Right atrium auricular region (tissue), 2 donors: ENCODE measurements around the gene LHPP. TPM values are rescaled to one million over a fixed set of nuclear protein-coding genes. Genes with fewer than 3 reads are reported as not detected.

ENCODE experiments used
- DNase-seq: peaks from one replicate; pipeline ENCODE4 v3.0.0-alpha.2; 2019; ENCODE audit warnings: low spot score
- H3K27ac ChIP-seq, 2 donors: fragments of 200-600 bp; sonication (generic); 1 replicate in 1 of 2; 2 replicates in 1 of 2; pipeline ENCODE4 v1.5.1; 2016 to 2019
- H3K27me3 ChIP-seq, 2 donors: fragments of 200-600 bp; sonication (generic); one replicate each; pipeline versions ENCODE4 v1.5.1 to v1.6.0; 2017 to 2019
- H3K36me3 ChIP-seq: fragments of 200-600 bp; sonication (generic); one replicate; pipeline ENCODE4 v1.5.1; 2016
- H3K4me1 ChIP-seq, 2 donors: fragments of 200-600 bp; sonication (generic); one replicate each; pipeline versions ENCODE4 v1.5.1 to v1.6.0; 2017 to 2019
- H3K4me3 ChIP-seq, 2 donors: fragments of 200-600 bp; sonication (generic); 1 replicate in 1 of 2; 2 replicates in 1 of 2; pipeline ENCODE4 v1.5.1; 2017 to 2019; ENCODE audit warnings: mild to moderate bottlenecking in 1 of 2, moderate library complexity in 1 of 2
- H3K9me3 ChIP-seq, 2 donors: fragments of 200-600 bp; sonication (generic); one replicate each; pipeline ENCODE4 v1.5.1; 2019
- CTCF ChIP-seq, 2 donors: fragments of 200-600 bp; sonication (generic); IDR thresholded peaks; one replicate each; pipeline ENCODE4 v1.5.1; 2019; ENCODE audit warnings: antibody characterized with exemption in 2 of 2
- total RNA-seq, 2 donors: library from RNA; depleted of rRNA; stranded (reverse); fragments of >200 nt; gene quantifications; one replicate each; pipeline ENCODE4 v1.1.0, GENCODE V29; 2016

The LHPP gene
- total RNA-seq, 2 donors from 2014 or later = 10.3 to 23.7 TPM

DNA sequence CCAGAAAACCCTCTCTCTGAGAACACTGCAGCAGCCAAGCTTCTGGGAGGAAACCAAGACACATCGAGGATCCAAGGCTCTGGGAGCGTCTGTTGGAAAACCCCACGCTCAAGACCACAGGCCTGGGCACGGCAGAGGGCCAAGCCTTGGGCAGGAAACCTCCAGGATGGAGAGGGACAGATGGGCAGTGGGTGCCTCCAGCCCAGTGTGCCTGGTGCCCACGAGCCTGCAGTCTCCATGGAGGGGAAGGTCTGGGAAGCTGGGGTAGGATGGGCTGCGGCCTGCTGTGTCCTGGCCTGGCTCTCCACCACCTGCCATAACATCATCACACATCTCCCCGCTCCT, 186.5 kb downstream of the LHPP start:
- peaks cover 0 to 97% of the 10 kb centered on the region in 2 donors for H3K4me1 ChIP-seq
- TF ChIP-seq CTCF (IDR thresholded peaks at IDR 0.05) = no peak
- no peaks in the 10 kb centered on the region for H3K9me3 ChIP-seq
- H3K4me3 ChIP-seq = no peak overlapping the region
- no peaks in the 10 kb centered on the region for H3K27me3 ChIP-seq
- H3K36me3 ChIP-seq = no peaks in the 10 kb centered on the region
- peak overlapping the region; percentile 55 to 70 for H3K27ac ChIP-seq
- no peak for DNase-seq

GRCh38 chr10:124648738-124649137, 187.1 kb downstream of the LHPP start:
- DNase-seq = no peak
- no peaks in the 10 kb centered on the region for H3K9me3 ChIP-seq
- no peaks in the 10 kb centered on the region for H3K27me3 ChIP-seq
- peaks cover 0 to 97% of the 10 kb centered on the region in 2 donors for H3K4me1 ChIP-seq
- H3K36me3 ChIP-seq = no peaks in the 10 kb centered on the region
- TF ChIP-seq CTCF (IDR thresholded peaks at IDR 0.05) = no peak
- peak overlapping the region; percentile 55 to 70 for H3K27ac ChIP-seq
- H3K4me3 ChIP-seq = no peak overlapping the region

- H3K4me3 ChIP-seq = no peak overlapping the region
- no peak for DNase-seq
- peak overlapping the region; percentile 55 to 70 for H3K27ac ChIP-seq
- H3K36me3 ChIP-seq = no peaks in the 10 kb centered on the region
- H3K27me3 ChIP-seq = no peaks in the 10 kb centered on the region
- TF ChIP-seq CTCF (IDR thresholded peaks at IDR 0.05) = peak in 1 of 2 donors; percentile 18
- peaks cover 0 to 97% of the 10 kb centered on the region in 2 donors for H3K4me1 ChIP-seq
- no peaks in the 10 kb centered on the region for H3K9me3 ChIP-seq
These were observed 187.6 kb downstream of the LHPP start for GRCh38 chr10:124649214-124649613.

DNA sequence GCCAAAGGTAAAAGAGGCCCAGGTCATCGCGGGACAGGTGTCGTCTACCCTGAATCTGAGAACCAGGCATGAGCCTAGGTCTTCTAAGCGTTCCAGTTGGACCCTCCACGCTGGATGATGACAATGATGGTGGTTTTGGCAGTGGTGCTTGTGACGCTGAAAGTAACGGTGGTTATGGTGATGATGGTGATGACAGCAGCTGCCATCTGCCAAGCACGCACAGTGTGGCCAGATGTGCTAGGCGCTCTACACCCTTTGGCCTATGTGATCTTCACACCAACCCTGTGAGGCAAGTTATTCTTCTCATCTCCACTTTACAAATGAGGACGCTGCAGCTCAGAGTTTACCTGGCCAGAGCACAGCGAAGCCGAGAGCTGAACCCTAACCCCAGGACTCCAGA, 188.6 kb downstream of the LHPP start:
- DNase-seq = no peak

GRCh38 chr10:124650820-124651401, 189.3 kb downstream of the LHPP start:
- Histone ChIP-seq H3K27me3 (no peaks in the 10 kb centered on the region), H3K4me1 (peaks cover 0 to 91% of the 10 kb centered on the region in 2 donors), H3K4me3 (no peak overlapping the region), H3K9me3 (no peaks in the 10 kb centered on the region), H3K27ac (no peak overlapping the region), H3K36me3 (no peaks in the 10 kb centered on the region)
- DNase-seq = no peak
- TF ChIP-seq CTCF (IDR thresholded peaks at IDR 0.05) = no peak

More for the DNA sequence above, 188.6 kb downstream of the LHPP start:
- Histone ChIP-seq H3K27me3 (no peaks in the 10 kb centered on the region), H3K4me1 (peaks cover 0 to 97% of the 10 kb centered on the region in 2 donors), H3K27ac (no peak overlapping the region), H3K4me3 (no peak overlapping the region), H3K9me3 (no peaks in the 10 kb centered on the region), H3K36me3 (no peaks in the 10 kb centered on the region)
- TF ChIP-seq CTCF (IDR thresholded peaks at IDR 0.05) = no peak

DNA sequence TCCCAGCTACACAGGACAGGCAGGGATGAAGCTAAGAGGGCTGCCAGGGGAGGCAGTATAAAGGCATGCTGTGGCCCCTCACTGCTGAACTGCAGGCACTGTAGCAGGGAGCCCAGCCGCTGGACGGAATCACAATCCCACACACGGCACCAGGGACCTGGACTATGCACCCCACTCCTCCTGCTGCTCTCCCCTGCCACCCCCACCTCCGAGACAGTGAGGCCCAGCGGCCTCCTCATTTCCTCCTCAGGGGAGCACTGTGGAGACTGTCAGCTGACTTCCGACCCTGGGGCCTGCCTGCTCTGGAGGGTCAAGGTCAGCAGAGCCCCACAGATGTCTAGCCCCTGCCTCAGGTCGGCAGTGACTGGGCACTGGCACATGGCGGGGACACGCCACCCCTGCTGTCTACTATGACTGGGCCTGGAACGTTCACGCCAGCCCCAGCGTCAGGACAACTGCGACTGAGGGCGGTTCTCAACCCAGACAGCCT, 189.8 kb downstream of the LHPP start:
- Histone ChIP-seq H3K4me1 (peaks cover 0 to 86% of the 10 kb centered on the region in 2 donors), H3K27me3 (no peaks in the 10 kb centered on the region), H3K4me3 (no peak overlapping the region), H3K9me3 (no peaks in the 10 kb centered on the region), H3K27ac (no peak overlapping the region), H3K36me3 (no peaks in the 10 kb centered on the region)
- TF ChIP-seq CTCF (IDR thresholded peaks at IDR 0.05) = no peak
- no peak for DNase-seq
